ENCODE measurements around the gene GINS1.

GINS1 gene

DNA sequence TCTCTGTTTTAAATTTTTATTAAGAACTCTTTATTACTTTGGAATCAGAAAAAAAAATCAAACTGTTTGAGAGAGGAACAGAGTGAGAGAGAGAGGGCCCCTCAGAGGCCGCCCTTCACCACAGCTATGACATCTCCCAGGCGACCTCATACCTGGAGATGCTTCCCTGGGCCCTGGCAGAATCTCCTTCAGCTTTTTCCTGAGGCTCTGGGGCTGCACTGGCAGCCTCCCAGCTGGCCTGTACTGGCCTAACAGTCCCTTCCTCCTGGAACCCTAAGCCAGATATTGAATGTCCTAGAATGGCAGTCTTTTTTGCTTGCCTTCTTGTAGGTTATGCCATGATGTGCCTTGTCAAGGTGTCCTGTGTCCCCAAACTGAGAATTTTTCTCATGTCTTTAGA is 30.6 kb upstream of the GINS1 start:
- TF ChIP-seq, protein P1, sequence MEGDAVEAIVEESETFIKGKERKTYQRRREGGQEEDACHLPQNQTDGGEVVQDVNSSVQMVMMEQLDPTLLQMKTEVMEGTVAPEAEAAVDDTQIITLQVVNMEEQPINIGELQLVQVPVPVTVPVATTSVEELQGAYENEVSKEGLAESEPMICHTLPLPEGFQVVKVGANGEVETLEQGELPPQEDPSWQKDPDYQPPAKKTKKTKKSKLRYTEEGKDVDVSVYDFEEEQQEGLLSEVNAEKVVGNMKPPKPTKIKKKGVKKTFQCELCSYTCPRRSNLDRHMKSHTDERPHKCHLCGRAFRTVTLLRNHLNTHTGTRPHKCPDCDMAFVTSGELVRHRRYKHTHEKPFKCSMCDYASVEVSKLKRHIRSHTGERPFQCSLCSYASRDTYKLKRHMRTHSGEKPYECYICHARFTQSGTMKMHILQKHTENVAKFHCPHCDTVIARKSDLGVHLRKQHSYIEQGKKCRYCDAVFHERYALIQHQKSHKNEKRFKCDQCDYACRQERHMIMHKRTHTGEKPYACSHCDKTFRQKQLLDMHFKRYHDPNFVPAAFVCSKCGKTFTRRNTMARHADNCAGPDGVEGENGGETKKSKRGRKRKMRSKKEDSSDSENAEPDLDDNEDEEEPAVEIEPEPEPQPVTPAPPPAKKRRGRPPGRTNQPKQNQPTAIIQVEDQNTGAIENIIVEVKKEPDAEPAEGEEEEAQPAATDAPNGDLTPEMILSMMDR (IDR thresholded peaks at IDR 0.05; ENCODE audit: extremely low read depth, insufficient read depth, missing control alignments) = no peak
- in situ Hi-C loops (cut with MboI; ENCODE audit: low pct_unique_long_range_greater_than_20kb, low sequenced_read_pairs, unreplicated experiment) = no loop called here
- DNase-seq (ENCODE audit: low spot score) = no peak

DNA sequence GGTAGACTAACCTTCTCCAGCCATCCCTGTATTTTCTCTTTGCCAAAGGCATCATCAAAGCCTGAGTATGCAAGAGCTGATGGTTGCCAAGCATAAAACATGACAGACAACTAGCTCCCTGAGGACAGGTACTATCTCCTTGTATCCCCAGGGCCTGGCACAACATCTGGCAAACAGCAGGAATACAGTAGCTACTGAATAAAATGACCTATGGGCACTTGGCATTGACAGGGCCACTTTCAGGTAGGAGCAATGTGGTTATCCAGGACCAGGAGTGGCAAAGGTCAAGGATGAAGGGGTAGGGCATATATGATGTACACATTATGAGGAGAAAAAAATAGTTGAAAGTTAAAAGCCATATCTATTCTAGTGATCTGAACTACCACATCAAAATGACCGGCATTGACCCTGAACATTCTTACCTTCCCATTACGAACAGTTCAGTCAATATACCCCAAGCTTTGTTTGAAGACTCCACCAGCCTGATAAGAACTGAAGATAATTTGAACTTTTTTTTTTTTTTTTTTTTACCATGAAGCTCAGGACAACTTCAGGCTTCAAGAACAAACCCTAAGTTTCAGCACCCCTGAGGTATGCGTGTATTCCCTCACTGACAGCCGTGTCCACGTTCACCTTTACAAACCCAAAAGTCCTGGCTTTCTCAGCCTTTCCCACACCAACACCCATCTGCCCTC is 29.1 kb upstream of the GINS1 start:
- no peak for DNase-seq (ENCODE audit: low spot score)
- TF ChIP-seq, protein P1 (IDR thresholded peaks at IDR 0.05; ENCODE audit: extremely low read depth, insufficient read depth, missing control alignments) = no peak
- in situ Hi-C loops (cut with MboI; ENCODE audit: low pct_unique_long_range_greater_than_20kb, low sequenced_read_pairs, unreplicated experiment) = no loop called here

DNA sequence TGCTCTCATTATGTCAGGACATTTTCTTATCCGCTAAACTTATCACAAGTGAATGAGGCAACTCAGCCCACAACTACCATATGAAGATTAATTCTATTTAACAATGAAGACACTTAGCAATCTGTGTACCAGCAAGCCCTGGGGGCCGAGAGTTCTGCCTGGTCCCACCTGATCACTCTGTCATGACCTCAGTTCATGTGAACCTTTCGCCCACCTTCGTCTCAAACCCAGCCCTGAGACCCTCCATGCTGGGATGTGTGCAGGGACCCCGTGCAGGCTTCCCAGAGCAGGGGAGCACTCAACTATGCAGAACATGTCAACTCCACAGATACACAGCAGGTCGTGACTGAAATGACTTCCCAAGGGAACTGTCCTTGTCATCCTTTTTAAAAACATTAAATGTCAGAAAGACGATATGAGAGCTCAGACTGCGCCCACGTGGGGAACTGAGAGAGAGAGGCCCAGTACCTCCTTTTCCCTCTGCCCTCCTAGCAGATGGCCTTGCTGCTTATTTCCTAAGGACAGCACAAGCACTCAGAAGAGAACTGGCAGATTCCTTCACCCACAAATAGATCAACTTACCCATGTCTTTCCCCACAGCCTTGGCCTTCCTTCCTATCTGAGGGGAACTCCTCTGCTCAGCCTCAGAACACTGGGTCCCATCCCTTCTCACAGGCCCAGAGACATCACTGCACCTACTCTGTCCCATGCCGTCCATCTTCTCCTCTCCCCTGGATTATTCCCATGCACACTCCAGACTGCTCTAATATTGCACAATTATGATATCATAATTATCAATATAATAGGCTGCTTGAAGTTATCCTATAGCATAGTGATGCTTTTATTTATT is 28.4 kb upstream of the GINS1 start:
- no peak for DNase-seq (ENCODE audit: low spot score)
- in situ Hi-C loops (cut with MboI; ENCODE audit: low pct_unique_long_range_greater_than_20kb, low sequenced_read_pairs, unreplicated experiment) = no loop called here
- TF ChIP-seq, protein P1 (IDR thresholded peaks at IDR 0.05; ENCODE audit: extremely low read depth, insufficient read depth, missing control alignments) = no peak

DNA sequence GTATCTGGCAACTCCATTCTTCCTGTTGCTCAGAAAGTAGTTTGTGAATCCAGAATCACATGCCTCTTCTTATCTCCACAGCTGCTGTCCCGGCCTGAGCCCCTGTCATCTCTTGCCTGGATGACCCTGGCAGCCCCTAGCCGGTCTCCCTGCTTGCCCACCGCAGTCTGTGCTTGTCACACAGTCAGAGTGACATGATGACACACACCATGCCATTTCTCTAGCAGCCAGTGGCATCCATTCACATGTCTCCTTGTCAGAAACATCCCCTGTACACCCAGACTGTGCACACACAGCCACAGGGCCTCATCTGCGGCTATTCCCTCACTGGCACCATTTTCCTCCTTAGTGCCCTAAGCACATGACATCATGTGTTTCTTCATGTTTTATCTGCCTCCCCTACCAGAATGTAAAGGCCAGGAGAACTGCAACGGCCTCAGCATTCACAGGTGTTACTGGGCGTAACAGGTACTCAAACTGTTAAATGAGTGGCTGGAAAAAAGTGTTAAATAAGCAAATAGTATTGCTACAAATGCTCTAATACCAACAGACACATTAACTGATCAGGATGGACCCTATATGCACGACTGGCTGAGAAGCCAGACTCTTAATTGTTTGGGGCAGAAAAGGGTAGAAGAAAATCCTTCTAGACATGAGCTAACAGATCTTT is 26.4 kb upstream of the GINS1 start:
- in situ Hi-C loops (cut with MboI; ENCODE audit: low pct_unique_long_range_greater_than_20kb, low sequenced_read_pairs, unreplicated experiment) = no loop called here
- DNase-seq (ENCODE audit: low spot score) = no peak

DNA sequence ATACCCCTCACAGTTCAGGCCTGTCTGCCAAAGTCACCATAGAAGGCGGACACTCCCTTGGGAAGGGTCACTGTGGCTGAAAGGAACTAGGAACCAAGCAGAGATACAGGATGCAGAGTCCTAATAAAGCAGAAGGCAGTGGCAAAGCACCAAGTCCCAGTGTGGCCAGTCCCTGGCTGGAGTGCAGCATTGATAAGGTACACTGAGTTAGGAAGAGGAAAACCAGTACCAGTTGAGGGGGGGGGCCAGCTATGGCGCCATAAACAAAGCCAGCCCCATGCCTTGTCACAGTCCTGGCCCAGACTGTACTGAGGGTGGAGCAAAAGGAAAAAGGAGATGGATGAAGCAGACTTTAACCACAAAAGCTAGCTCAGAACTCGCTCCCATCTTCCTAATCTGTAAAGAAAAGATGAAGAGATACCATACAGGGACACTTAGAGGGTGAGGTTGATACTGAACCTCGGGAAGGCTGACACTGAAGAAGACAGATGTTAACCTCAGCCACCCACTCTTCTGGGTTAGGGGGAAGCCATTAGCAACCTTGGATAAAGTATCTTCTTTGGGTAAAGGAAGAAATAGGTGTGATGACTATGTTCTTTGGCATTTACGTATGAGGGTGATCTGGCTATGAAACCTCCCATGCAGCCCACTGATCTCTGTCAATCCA is 24.6 kb upstream of the GINS1 start:
- TF ChIP-seq, protein P1 (IDR thresholded peaks at IDR 0.05; ENCODE audit: extremely low read depth, insufficient read depth, missing control alignments) = no peak
- DNase-seq (ENCODE audit: low spot score) = no peak
- in situ Hi-C loops (cut with MboI; ENCODE audit: low pct_unique_long_range_greater_than_20kb, low sequenced_read_pairs, unreplicated experiment) = no loop called here

More for the DNA sequence above, 26.4 kb upstream of the GINS1 start:
- TF ChIP-seq, protein P1 (IDR thresholded peaks at IDR 0.05; ENCODE audit: extremely low read depth, insufficient read depth, missing control alignments) = no peak

DNA sequence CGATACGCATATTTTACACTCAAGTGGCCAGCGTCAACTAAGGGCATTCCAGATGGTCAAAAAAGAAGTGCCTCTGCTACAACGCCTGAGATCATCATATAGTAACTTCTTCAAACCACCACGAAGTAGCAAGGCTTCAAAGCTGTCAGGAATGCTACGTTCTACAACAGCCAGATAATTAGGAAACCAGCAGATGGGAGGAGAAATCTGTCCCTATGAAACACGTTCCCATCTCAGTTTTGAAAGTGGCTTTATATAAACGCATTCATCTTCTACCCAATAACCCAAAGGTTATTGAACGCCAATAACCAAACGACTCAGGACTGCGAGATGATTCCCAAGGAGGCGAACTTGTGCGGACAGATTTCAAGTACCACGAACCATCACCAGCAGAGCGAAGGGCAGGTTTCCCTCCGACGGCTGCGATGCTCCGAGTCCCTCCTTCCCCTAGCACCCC is 18.0 kb upstream of the GINS1 start:
- no peak for DNase-seq (ENCODE audit: low spot score)
- TF ChIP-seq, protein P1 (IDR thresholded peaks at IDR 0.05; ENCODE audit: extremely low read depth, insufficient read depth, missing control alignments) = no peak
- in situ Hi-C loops (cut with MboI; ENCODE audit: low pct_unique_long_range_greater_than_20kb, low sequenced_read_pairs, unreplicated experiment) = no loop called here
